CD14-positive monocyte (primary cell): ENCODE results near the gene LYSET. TPM values are rescaled to one million over a fixed set of nuclear protein-coding genes. Genes with fewer than 3 reads are reported as not detected.

Source experiments
- DNase-seq, 3 donors: peaks; one replicate each; pipeline ENCODE4 v3.0.0-alpha.2; 2011 to 2022
- H2AFZ ChIP-seq: 2 replicates; pipeline ENCODE4 v1.6.0; 2012; ENCODE audit warnings: mild to moderate bottlenecking, low read depth, low read length, inconsistent platforms; ENCODE audit not compliant: insufficient read depth, poor library complexity, severe bottlenecking
- H3K27ac ChIP-seq, 2 donors: 1 replicate in 1 of 2; 2 replicates in 1 of 2; pipeline ENCODE4 v1.5.1; 2012 to 2013; ENCODE audit warnings: low read length in 2 of 2, control low read depth in 1 of 2, inconsistent platforms in 1 of 2, low read depth in 1 of 2, mild to moderate bottlenecking in 1 of 2
- H3K27me3 ChIP-seq, 2 donors: one replicate each; pipeline versions ENCODE4 v1.6.0 to v1.6.1; 2011 to 2013; ENCODE audit warnings: low read length in 2 of 2; ENCODE audit not compliant: control insufficient read depth in 2 of 2, insufficient read depth in 2 of 2
- H3K36me3 ChIP-seq, 2 donors: replicated peaks in 1 of 2; 1 replicate in 1 of 2; 2 replicates in 1 of 2; pipeline versions ENCODE4 v1.5.1 to v1.6.1; 2012 to 2013; ENCODE audit warnings: low read length in 2 of 2, control low read depth in 1 of 2, inconsistent platforms in 1 of 2, mild to moderate bottlenecking in 1 of 2; ENCODE audit not compliant: insufficient read depth in 2 of 2, control insufficient read depth in 1 of 2
- H3K4me1 ChIP-seq, 2 donors: 1 replicate in 1 of 2; 2 replicates in 1 of 2; pipeline versions ENCODE4 v1.5.1 to v1.6.1; 2012 to 2013; ENCODE audit warnings: low read length in 2 of 2, control low read depth in 1 of 2, inconsistent platforms in 1 of 2, mild to moderate bottlenecking in 1 of 2, moderate library complexity in 1 of 2; ENCODE audit not compliant: insufficient read depth in 2 of 2, control insufficient read depth in 1 of 2
- H3K4me2 ChIP-seq: replicated peaks from 2 replicates; pipeline ENCODE3; 2012; ENCODE audit warnings: low read length, moderate library complexity, mild to moderate bottlenecking; ENCODE audit not compliant: poor library complexity, severe bottlenecking; ENCODE audit errors: extremely low read depth
- H3K4me3 ChIP-seq, 3 experiments: fragments of 200-600 bp in 1 of 3; sonication (generic) in 1 of 3; replicated peaks in 1 of 3; 1 replicate in 2 of 3; 2 replicates in 1 of 3; pipeline ENCODE4 v1.5.1; 2011 to 2013; ENCODE audit warnings: low read length in 3 of 3, mild to moderate bottlenecking in 3 of 3, control low read depth in 2 of 3, low read depth in 2 of 3, inconsistent platforms in 1 of 3, moderate library complexity in 1 of 3
- H3K79me2 ChIP-seq: 2 replicates; pipeline ENCODE4 v1.6.0; 2012; ENCODE audit warnings: mild to moderate bottlenecking, control low read depth, inconsistent platforms, low read length, moderate library complexity; ENCODE audit not compliant: insufficient read depth
- H3K9ac ChIP-seq: 2 replicates; pipeline ENCODE4 v1.6.0; 2017; ENCODE audit warnings: low read length, mild to moderate bottlenecking; ENCODE audit not compliant: insufficient read depth, poor library complexity, severe bottlenecking
- H3K9me3 ChIP-seq, 2 donors: replicated peaks in 1 of 2; 1 replicate in 1 of 2; 2 replicates in 1 of 2; pipeline versions ENCODE4 v1.5.1 to v1.6.1; 2012 to 2013; ENCODE audit warnings: low read length in 2 of 2, control low read depth in 1 of 2; ENCODE audit not compliant: control insufficient read depth in 1 of 2, insufficient read depth in 1 of 2
- H4K20me1 ChIP-seq: 2 replicates; pipeline ENCODE4 v1.6.0; 2012; ENCODE audit warnings: mild to moderate bottlenecking, low read length, control low read depth, moderate library complexity; ENCODE audit not compliant: insufficient read depth
- H3K27ac Mint-ChIP-seq, 7 donors: one replicate each; pipeline ENCODE4 v1.8.0; 2020; ENCODE audit warnings: mild to moderate bottlenecking in 7 of 7, mixed read lengths in 7 of 7, moderate library complexity in 6 of 7, inconsistent platforms in 2 of 7
- H3K27me3 Mint-ChIP-seq, 3 donors: one replicate each; pipeline ENCODE4 v1.8.0; 2021 to 2022; ENCODE audit warnings: low read depth in 3 of 3, mild to moderate bottlenecking in 3 of 3, mixed read lengths in 3 of 3, moderate library complexity in 3 of 3, inconsistent platforms in 1 of 3
- H3K36me3 Mint-ChIP-seq, 2 donors: one replicate each; pipeline ENCODE4 v1.8.0; 2020; ENCODE audit warnings: mixed read lengths in 2 of 2, inconsistent platforms in 1 of 2, mild to moderate bottlenecking in 1 of 2
- H3K4me1 Mint-ChIP-seq: one replicate; pipeline ENCODE4 v1.8.0; 2020; ENCODE audit warnings: mild to moderate bottlenecking, mixed read lengths
- H3K4me3 Mint-ChIP-seq, 2 donors: one replicate each; pipeline ENCODE4 v1.8.0; 2020; ENCODE audit warnings: mild to moderate bottlenecking in 2 of 2, mixed read lengths in 2 of 2, moderate library complexity in 1 of 2
- H3K9me3 Mint-ChIP-seq, 7 donors: one replicate each; pipeline ENCODE4 v1.8.0; 2020 to 2022; ENCODE audit warnings: mixed read lengths in 7 of 7, mild to moderate bottlenecking in 6 of 7, moderate library complexity in 6 of 7, inconsistent platforms in 2 of 7
- WGBS: methylation state at CpG from one replicate; pipeline ENCODE4 v1.1.5; 2013; ENCODE audit warnings: missing lambda C conversion rate; ENCODE audit not compliant: insufficient coverage; 5-methylcytosine and 5-hydroxymethylcytosine counted together
- intact Hi-C, 2 donors: fragments of 100-400 bp; cut with micrococcal nuclease; formaldehyde crosslinking; loops; one replicate each; pipeline versions ENCODE4 v1.15.0 to v1.15.1; 2023
- polyA plus RNA-seq, 3 donors: library from polyadenylated mRNA; depleted of rRNA in 1 of 3; unstranded in 2 of 3; stranded (reverse) in 1 of 3; fragments of 300-500 nt in 2 of 3; fragments of >200 nt in 1 of 3; fragmentation: Illumina TruSeq in 2 of 3; gene quantifications; 1 replicate in 2 of 3; 2 replicates in 1 of 3; pipeline ENCODE4 v1.2.3, GENCODE V29; 2012 to 2021
- TF ChIP-seq, protein P1 (sequence below): fragments of 200-600 bp; IDR thresholded peaks from one replicate; pipeline ENCODE4 v1.8.0; 2022; ENCODE audit warnings: antibody characterized with exemption, mild to moderate bottlenecking

The LYSET gene
- polyA plus RNA-seq, 3 donors, result 10.8 to 43.3 (median 36.9) TPM

DNA sequence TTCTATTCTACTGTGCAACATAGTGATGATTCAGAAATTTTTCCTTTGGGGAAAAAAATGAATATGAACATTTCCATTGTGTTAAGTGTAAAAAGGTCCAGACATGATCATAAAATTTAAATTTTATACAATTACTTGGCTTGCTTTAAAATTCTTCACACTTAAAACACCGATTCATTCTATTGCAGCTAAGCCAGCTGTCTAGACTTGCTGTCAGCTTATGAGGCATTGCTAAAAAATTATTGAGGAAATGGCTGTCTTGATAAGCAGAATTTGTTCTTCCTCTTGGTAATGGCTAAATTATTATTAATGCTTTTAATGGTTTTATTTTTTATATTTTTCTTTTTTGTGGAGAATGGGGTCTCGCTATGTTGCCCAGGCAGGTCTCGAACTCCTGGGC lies 1.8 kb downstream of the LYSET start:
- Histone ChIP-seq H3K36me3 (peaks cover 17 to 40% of the 10 kb centered on the region in 2 donors), H3K27me3 (no peaks in the 10 kb centered on the region), H3K9me3 (no peaks in the 10 kb centered on the region), H3K4me2 (no peak overlapping the region), H3K9ac (no peak overlapping the region), H3K79me2 (peaks cover 28% of the 10 kb centered on the region), H3K4me3 (no peak overlapping the region), H4K20me1 (peaks cover 15% of the 10 kb centered on the region), H3K4me1 (peaks cover 26 to 30% of the 10 kb centered on the region in 2 donors), H3K27ac (peak overlapping the region in 1 of 2 donors; percentile 72), H2AFZ (no peak overlapping the region)
- H3K4me3 Mint-ChIP-seq, result no peak overlapping the region
- H3K36me3 Mint-ChIP-seq, result peaks cover 23 to 40% of the 10 kb centered on the region in 2 donors
- no peaks in the 10 kb centered on the region for H3K27me3 Mint-ChIP-seq
- intact Hi-C loops, result loop anchor here in 1 of 2 donors (10.0 kb wide), 1 partner anchor 72 kb away; the partner anchor contains the start of gene ITPK1
- peak overlapping the region in 5 of 7 donors; percentile 63 to 96 (median 90) for H3K27ac Mint-ChIP-seq
- WGBS, result no CpG with 5 or more reads among the region's 3 CpGs
- TF ChIP-seq, protein P1, sequence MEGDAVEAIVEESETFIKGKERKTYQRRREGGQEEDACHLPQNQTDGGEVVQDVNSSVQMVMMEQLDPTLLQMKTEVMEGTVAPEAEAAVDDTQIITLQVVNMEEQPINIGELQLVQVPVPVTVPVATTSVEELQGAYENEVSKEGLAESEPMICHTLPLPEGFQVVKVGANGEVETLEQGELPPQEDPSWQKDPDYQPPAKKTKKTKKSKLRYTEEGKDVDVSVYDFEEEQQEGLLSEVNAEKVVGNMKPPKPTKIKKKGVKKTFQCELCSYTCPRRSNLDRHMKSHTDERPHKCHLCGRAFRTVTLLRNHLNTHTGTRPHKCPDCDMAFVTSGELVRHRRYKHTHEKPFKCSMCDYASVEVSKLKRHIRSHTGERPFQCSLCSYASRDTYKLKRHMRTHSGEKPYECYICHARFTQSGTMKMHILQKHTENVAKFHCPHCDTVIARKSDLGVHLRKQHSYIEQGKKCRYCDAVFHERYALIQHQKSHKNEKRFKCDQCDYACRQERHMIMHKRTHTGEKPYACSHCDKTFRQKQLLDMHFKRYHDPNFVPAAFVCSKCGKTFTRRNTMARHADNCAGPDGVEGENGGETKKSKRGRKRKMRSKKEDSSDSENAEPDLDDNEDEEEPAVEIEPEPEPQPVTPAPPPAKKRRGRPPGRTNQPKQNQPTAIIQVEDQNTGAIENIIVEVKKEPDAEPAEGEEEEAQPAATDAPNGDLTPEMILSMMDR, result no peak
- H3K4me1 Mint-ChIP-seq, result peaks cover 31% of the 10 kb centered on the region
- no peaks in the 10 kb centered on the region for H3K9me3 Mint-ChIP-seq
- peak in 2 of 3 donors; percentile 18 to 52 for DNase-seq

DNA sequence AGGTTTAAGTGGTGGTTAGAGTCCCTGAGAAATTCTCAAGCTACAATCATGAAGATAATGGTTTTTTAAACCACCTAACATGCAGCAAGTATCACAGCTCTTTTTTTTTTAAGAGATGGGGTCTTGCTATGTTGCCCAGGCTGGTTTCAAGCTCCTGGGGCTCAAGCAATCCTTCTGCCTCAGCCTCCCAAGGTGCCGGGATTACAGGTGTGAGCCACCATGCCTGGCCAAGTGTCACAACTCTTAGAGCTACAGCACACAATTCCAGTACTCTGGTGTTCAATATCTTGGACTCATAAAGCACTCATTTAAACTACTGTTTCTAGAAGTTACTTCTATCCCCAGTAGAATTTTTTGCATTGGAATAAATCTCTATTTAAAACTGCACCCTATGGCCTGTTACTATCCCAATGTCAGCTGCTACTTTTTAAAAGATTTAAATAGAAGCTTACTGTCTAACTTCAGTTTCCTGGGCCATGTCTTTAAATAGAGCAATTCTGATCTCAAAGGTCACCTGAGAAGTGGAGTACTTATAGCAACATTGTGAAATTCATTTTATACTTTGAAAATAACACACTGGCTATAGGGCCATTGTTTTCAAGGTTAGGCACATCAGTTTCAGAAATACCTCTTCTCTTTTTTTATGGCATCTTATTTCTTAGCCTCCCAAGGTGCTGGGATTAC lies 10.3 kb downstream of the LYSET start:
- DNase-seq, result no peak
- H2AFZ ChIP-seq, result no peak overlapping the region
- no peak overlapping the region for H3K9ac ChIP-seq
- H3K27ac ChIP-seq, result no peak overlapping the region
- H4K20me1 ChIP-seq, result no peaks in the 10 kb centered on the region
- WGBS, result 100% methylated on average over 1 of the region's 1 CpG
- Mint-ChIP-seq H3K36me3 (peaks cover 15 to 26% of the 10 kb centered on the region in 2 donors), H3K27ac (no peak overlapping the region), H3K4me1 (no peaks in the 10 kb centered on the region), H3K27me3 (no peaks in the 10 kb centered on the region), H3K9me3 (no peaks in the 10 kb centered on the region), H3K4me3 (no peak overlapping the region)
- H3K9me3 ChIP-seq, result no peaks in the 10 kb centered on the region
- peaks cover 9 to 25% of the 10 kb centered on the region in 2 donors for H3K36me3 ChIP-seq
- H3K79me2 ChIP-seq, result no peaks in the 10 kb centered on the region
- TF ChIP-seq, protein P1, result no peak
- no peak overlapping the region for H3K4me3 ChIP-seq
- H3K4me1 ChIP-seq, result no peaks in the 10 kb centered on the region
- no peaks in the 10 kb centered on the region for H3K27me3 ChIP-seq
- H3K4me2 ChIP-seq, result no peak overlapping the region
- intact Hi-C loops, result no loop called here
